Psoas muscle (tissue), 8 donors: ENCODE results near the gene CKS1B. TPM values are rescaled to one million over a fixed set of nuclear protein-coding genes. Genes with fewer than 3 reads are reported as not detected.

Experiments
- ATAC-seq, 4 donors: fragments of 200-7000 bp; cut with Tn5 transposase; one replicate each; pipeline ENCODE4 v1.9.1; 2020; ENCODE audit warnings: moderate library complexity in 3 of 4, mild to moderate bottlenecking in 2 of 4
- DNase-seq, 2 donors: peaks; one replicate each; pipeline ENCODE4 v3.0.0-alpha.2; 2020
- H3K27ac ChIP-seq: fragments of 200-600 bp; one replicate; pipeline ENCODE4 v1.8.0; 2022
- H3K27me3 ChIP-seq, 3 donors: fragments of 200-600 bp in 1 of 3; one replicate each; pipeline versions ENCODE4 v1.6.1 to v1.8.0; 2013 to 2022; ENCODE audit warnings: low read length in 2 of 3, mild to moderate bottlenecking in 2 of 3, moderate library complexity in 1 of 3; ENCODE audit not compliant: insufficient read depth in 3 of 3
- H3K36me3 ChIP-seq, 2 donors: fragments of 200-600 bp in 1 of 2; one replicate each; pipeline versions ENCODE4 v1.6.1 to v1.8.0; 2013 to 2022; ENCODE audit warnings: low read depth in 1 of 2, mild to moderate bottlenecking in 1 of 2, moderate library complexity in 1 of 2; ENCODE audit not compliant: insufficient read depth in 1 of 2
- H3K4me1 ChIP-seq: fragments of 200-600 bp; one replicate; pipeline ENCODE4 v1.8.0; 2022
- H3K4me3 ChIP-seq: fragments of 200-600 bp; one replicate; pipeline ENCODE4 v1.8.0; 2022; ENCODE audit warnings: mild to moderate bottlenecking
- H3K9me3 ChIP-seq: fragments of 200-600 bp; one replicate; pipeline ENCODE4 v1.8.0; 2022
- WGBS, 3 donors: extraction: QIAGEN DNeasy Blood & Tissue Kit; methylation state at CpG; one replicate each; pipeline versions ENCODE4 v1.1.6 to v1.1.7; 2013; 5-methylcytosine and 5-hydroxymethylcytosine counted together
- intact Hi-C, 2 donors: fragments of 100-400 bp; cut with DNase I; formaldehyde crosslinking; loops; one replicate each; pipeline versions ENCODE4 v1.11.0 to v1.14.2; 2022
- polyA plus RNA-seq, 3 donors: library from polyadenylated mRNA; stranded (reverse); fragments of 200-250 nt; gene quantifications; one replicate each; pipeline ENCODE4 v1.2.3, GENCODE V29; 2013
- total RNA-seq, 4 donors: library from RNA; stranded (reverse); fragmentation: NEBNext Ultra II Directional in 2 of 4; extraction: Animal tissue kit (Norgen Biotek cat#: 25700) in 2 of 4; gene quantifications; one replicate each; pipeline versions ENCODE4 v1.2.1 to v1.2.4, GENCODE V29; 2021 to 2023
- TF ChIP-seq, protein P1 (sequence below): fragments of 200-600 bp; IDR thresholded peaks from one replicate; pipeline ENCODE4 v1.8.0; 2022; ENCODE audit warnings: antibody characterized with exemption
- donor health status: healthy with polysubstance abuse.
- donor health status: DM: no; HTN: no; CAD: no; lungs with moderate emphysema.
- donor health status: Bipolar disorder and iron deficiency.
- donor health status: healthy.
- donor health status: DM: yes; HTN: yes; CAD: no.
- donor health status: DM: no; HTN: no; CAD: no.
- donor health status: DM: no; HTN: no; CAD: no.
- donor health status: DM: yes; HTN: yes; CAD: no.

Gene CKS1B
- total and polyA plus RNA-seq, 7 donors = 5.5 to 48.1 (median 12.1) TPM

- intact Hi-C loops = loop anchor here in 1 of 2 donors (5.0 kb wide), 1 partner anchor 41 kb away; the partner anchor contains the start of genes CKS1B and SHC1
- DNase-seq = no peak
- no peak overlapping the region for H3K27ac ChIP-seq
- ATAC-seq = no peak
- H3K36me3 ChIP-seq = peaks cover 0 to 31% of the 10 kb centered on the region in 2 donors
- WGBS, 3 donors = 65 to 80% (median 71%) methylated on average over 7 to 8 of the region's 8 CpGs
- TF ChIP-seq, protein P1, sequence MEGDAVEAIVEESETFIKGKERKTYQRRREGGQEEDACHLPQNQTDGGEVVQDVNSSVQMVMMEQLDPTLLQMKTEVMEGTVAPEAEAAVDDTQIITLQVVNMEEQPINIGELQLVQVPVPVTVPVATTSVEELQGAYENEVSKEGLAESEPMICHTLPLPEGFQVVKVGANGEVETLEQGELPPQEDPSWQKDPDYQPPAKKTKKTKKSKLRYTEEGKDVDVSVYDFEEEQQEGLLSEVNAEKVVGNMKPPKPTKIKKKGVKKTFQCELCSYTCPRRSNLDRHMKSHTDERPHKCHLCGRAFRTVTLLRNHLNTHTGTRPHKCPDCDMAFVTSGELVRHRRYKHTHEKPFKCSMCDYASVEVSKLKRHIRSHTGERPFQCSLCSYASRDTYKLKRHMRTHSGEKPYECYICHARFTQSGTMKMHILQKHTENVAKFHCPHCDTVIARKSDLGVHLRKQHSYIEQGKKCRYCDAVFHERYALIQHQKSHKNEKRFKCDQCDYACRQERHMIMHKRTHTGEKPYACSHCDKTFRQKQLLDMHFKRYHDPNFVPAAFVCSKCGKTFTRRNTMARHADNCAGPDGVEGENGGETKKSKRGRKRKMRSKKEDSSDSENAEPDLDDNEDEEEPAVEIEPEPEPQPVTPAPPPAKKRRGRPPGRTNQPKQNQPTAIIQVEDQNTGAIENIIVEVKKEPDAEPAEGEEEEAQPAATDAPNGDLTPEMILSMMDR = no peak
- peaks cover 46% of the 10 kb centered on the region for H3K4me1 ChIP-seq
- H3K27me3 ChIP-seq = no peaks in the 10 kb centered on the region
- H3K4me3 ChIP-seq = no peak overlapping the region
- H3K9me3 ChIP-seq = no peaks in the 10 kb centered on the region
Measured at GRCh38 chr1:155013632-155014031, 39.2 kb downstream of the CKS1B start.

- no peak overlapping the region for H3K4me3 ChIP-seq
- peak overlapping the region; percentile 36 for H3K27ac ChIP-seq
- no peaks in the 10 kb centered on the region for H3K27me3 ChIP-seq
- TF ChIP-seq, protein P1 = no peak
- no peak for DNase-seq
- ATAC-seq = no peak
- H3K4me1 ChIP-seq = peaks cover 40% of the 10 kb centered on the region
- WGBS, 3 donors = 86 to 90% (median 88%) methylated on average over 30 to 31 of the region's 31 CpGs
- H3K9me3 ChIP-seq = no peaks in the 10 kb centered on the region
- H3K36me3 ChIP-seq = peaks cover 0 to 31% of the 10 kb centered on the region in 2 donors
- intact Hi-C loops = loop anchor here in 1 of 2 donors (5.0 kb wide), 1 partner anchor 43 kb away; the partner anchor contains the start of genes CKS1B and SHC1
Measured at GRCh38 chr1:155014709-155015508, 40.4 kb downstream of the CKS1B start.

DNA sequence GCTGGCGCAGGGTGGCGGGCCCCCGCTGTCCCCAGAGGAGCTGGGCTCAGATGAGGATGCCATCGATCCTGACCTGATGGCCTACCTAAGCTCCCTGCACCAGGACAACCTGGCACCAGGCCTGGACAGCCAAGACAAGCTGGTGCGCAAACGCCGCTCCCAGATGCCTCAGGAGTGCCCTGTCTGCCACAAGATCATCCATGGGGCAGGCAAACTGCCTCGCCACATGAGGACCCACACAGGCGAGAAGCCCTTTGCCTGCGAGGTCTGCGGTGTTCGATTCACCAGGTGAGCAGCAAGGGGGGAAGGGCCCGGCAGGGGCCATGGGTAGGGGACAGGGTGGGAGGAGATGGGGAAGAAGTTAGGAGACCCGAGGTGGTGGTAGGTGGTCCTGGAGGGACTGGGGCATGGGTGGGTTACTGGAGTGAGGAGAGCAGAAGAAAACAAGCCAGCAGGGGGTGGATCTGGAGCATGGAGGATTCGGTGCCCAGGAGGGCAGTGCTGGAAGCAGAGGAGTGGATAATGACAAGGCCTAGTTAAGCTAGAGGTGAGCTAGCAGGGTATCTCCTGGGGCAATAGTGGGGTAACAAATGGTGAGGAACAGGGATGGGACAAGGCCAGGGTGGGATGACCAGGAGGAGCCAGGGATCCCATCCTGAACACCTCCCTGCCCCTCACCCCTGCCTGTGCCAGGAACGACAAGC lies 41.2 kb downstream of the CKS1B start:
- intact Hi-C loops = loop anchor here (2.0 kb wide), 2 partner anchors 13 to 53 kb away; partner anchors contain the start of gene ZBTB7B (in 1 of the 2)
- no peak for ATAC-seq
- H3K4me3 ChIP-seq = no peak overlapping the region
- TF ChIP-seq, protein P1 = no peak
- 85 to 86% (median 86%) methylated on average over 16 of the region's 16 CpGs for WGBS, 3 donors
- no peaks in the 10 kb centered on the region for H3K9me3 ChIP-seq
- H3K36me3 ChIP-seq = peaks cover 0 to 31% of the 10 kb centered on the region in 2 donors
- peak overlapping the region; percentile 36 for H3K27ac ChIP-seq
- H3K27me3 ChIP-seq = no peaks in the 10 kb centered on the region
- DNase-seq = no peak
- peaks cover 36% of the 10 kb centered on the region for H3K4me1 ChIP-seq

DNA sequence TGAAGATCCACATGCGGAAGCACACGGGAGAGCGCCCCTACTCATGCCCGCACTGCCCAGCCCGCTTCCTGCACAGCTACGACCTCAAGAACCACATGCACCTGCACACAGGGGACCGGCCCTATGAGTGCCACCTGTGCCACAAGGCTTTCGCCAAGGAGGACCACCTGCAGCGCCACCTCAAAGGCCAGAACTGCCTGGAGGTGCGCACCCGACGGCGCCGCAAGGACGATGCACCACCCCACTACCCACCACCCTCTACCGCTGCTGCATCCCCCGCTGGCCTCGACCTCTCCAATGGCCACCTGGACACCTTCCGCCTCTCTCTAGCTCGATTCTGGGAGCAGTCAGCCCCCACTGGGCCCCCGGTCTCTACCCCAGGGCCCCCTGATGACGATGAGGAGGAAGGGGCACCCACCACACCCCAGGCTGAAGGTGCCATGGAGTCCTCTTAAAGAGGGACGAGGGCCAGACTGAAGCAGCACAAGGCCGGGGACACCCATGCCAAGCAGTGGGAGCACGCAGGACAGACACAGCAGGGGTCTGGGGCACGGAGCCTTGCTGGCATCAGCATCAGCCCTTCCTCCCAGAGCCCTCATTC lies 41.9 kb downstream of the CKS1B start:
- ATAC-seq (no peak), DNase-seq (no peak)
- Histone ChIP-seq H3K4me3 (peak overlapping the region; percentile 67), H3K9me3 (no peaks in the 10 kb centered on the region), H3K36me3 (peaks cover 0 to 31% of the 10 kb centered on the region in 2 donors), H3K27ac (peak overlapping the region; percentile 85), H3K27me3 (no peaks in the 10 kb centered on the region), H3K4me1 (peaks cover 31% of the 10 kb centered on the region)
- intact Hi-C loops = loop anchor here (2.0 kb wide), 2 partner anchors 14 to 54 kb away; partner anchors contain the start of gene ZBTB7B (in 1 of the 2)
- WGBS, 3 donors = 79 to 91% (median 84%) methylated on average over 25 to 26 of the region's 26 CpGs
- TF ChIP-seq, protein P1 = no peak
